Body of pancreas (tissue), 4 donors: ENCODE measurements around the gene B3GNT9.

Source experiments
- CTCF ChIP-seq, 7 experiments: fragments of 450-650 bp in 4 of 7; fragments of 200-600 bp in 3 of 7; sonication (generic) in 3 of 7; IDR thresholded peaks; one replicate each; pipeline ENCODE4 v1.5.1; 2016 to 2019; ENCODE audit warnings: antibody characterized with exemption in 7 of 7
- POLR2A ChIP-seq, 3 donors: fragments of 450-650 bp; IDR thresholded peaks; one replicate each; pipeline ENCODE4 v1.6.1; 2016; ENCODE audit warnings: antibody characterized with exemption in 3 of 3, mild to moderate bottlenecking in 2 of 3

DNA sequence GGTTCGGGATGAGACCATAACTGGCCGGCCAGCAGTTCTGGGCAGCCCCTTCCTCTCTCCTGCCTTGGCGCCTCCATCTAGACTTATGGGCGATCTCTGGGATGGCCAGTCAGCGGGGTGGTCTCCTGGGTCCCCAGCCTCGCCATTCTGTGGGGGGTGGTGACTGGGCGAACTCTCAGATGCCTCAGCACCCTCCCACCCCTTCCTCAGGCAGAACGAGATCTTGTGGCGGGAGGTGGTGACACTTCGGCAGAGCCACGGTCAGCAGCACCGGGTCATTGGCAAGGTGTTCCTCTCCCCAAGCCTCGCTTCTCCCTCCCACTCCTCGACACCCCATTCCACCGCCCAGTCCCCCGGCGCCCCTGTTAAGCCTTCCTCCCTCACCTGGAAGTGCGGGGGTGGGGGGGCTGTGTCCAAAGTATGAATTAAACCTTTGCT, 15.3 kb upstream of the B3GNT9 start:
- TF ChIP-seq CTCF (IDR thresholded peaks at IDR 0.05), result no peak
- no peak for TF ChIP-seq POLR2A (IDR thresholded peaks at IDR 0.05)
